Globus pallidus (tissue), 1 donor: Measurements from ENCODE around the gene LUZP4.
"Not testable (repeated sequence)": the region's sequence is repeated elsewhere in the genome, so short reads cannot be mapped to it uniquely, and the experiment has no call there.

ENCODE experiments used
- DNase-seq: peaks from one replicate; pipeline ENCODE4 v3.0.0-alpha.2; 2015; ENCODE audit warnings: low spot score

LUZP4 gene

GRCh38 chrX:115289465-115289864 is at the start of gene LUZP4:
Gene LUZP4, plus strand, starts transcription at chrX:115289715. Its CDS starts 45 bp downstream, at chrX:115289760.
- DNase-seq = no peak

GRCh38 chrX:115251458-115252233 is 37.9 kb upstream of the LUZP4 start:
- DNase-seq = no peak

GRCh38 chrX:115255003-115255402 is 34.5 kb upstream of the LUZP4 start:
- DNase-seq = no peak

- no peak for DNase-seq
Observed at GRCh38 chrX:115257711-115258110, 31.8 kb upstream of the LUZP4 start.

DNA sequence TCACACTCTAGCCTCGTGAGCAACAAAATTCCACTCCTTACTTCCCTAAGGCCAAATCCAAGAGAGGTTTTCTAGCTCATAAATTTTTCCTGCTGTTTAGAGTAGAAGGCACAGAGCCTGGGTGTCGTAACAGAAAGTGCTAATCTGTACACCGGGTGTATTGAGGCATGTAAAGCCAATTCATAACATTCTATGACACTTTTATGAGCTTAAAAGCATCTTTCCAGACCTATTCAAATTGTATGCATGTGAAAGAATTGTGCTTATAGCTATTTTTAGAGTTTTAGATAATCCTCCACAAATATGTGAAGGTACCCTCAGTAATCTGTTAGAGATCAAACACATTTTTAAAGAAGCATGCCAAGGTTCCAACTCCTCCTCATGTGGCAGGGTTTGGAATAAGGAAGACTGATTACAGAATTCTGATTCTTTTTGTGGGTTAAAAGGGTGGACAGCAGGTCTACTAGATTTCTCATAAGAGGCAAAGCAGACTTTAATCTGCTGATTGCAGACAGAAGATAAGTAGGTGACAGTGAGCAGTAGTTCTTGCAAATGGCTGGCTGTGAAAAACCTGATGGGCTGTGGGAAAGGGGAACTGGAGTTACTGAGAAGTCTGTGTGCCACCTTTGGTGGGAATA is 30.2 kb upstream of the LUZP4 start:
- DNase-seq = no peak

DNA sequence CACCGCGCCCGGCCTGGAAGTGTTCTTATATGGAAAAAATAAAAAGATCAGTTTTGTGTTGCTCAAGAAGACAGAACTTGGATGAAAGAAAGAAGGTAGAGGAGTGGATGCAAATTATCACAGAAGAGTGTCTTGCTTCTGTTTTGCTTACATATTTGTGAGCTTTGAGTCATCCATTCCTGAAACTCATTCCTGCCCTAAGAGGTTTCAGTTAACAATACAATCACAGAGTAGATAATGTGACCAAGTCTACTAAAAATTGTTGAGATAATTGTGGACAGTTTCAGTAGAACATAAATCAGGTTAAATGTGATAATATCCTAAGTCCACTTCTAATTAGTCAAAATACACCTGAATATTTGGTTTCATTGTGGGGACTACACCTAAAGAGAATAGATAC is 29.2 kb upstream of the LUZP4 start:
- DNase-seq = no peak

DNA sequence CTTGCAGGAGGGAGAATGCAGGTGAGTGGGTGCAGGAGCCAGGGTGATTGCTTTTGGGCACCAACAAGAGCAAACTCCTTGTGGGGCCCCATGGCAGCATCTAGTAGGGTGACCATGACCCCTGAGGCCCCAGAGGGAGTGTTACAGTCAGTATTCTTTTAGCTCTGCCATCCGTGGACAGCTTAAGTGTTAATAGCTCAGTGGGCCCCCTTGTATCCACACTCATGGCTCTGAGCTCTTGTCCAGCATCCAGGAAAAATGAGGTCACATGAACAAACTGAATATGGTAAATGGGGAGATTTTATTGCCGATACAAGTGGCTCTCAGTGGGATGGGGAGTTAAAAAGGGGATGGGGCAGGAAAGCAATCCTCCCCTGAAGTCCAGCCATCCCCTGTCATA is 28.4 kb upstream of the LUZP4 start:
- DNase-seq = no peak

GRCh38 chrX:115264009-115264408 is 25.5 kb upstream of the LUZP4 start:
- no peak for DNase-seq

DNA sequence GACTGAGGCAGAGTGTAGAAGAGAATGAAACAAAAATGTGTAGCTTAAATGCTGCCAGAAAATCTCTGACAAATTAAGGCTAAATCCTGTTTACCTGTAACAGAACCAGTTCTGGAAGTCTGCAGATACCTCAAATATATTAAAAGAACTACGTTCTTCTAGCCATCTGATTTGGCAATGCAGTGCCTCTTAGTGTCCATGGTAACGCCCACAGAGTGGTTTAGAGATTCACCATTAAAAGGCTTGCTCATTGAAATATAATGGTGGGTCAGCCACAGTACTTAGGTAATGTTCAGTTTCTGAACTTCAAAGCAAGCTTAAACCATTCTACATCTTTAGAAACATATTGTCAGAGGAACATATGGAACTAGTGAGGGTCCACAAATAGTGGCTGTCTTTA is 23.2 kb upstream of the LUZP4 start:
- no peak for DNase-seq

DNA sequence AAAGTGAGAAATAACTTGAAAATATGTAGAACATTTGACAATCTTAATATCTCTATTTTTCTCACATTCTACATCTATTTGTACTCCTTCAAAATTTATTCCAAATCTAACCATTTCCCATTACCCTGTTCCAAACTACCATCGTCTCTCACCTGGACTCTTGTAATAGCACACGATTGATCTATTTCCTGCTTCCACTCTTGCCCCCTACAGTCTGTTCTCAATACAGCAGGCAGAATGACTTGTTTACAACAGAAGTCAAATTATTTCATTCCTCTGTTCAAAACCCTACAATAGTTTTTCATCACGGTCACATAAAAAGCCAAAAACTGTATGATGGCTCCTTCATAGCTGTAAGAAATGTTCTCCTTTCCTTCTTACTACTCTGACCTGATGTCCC is 21.1 kb upstream of the LUZP4 start:
- no peak for DNase-seq

DNA sequence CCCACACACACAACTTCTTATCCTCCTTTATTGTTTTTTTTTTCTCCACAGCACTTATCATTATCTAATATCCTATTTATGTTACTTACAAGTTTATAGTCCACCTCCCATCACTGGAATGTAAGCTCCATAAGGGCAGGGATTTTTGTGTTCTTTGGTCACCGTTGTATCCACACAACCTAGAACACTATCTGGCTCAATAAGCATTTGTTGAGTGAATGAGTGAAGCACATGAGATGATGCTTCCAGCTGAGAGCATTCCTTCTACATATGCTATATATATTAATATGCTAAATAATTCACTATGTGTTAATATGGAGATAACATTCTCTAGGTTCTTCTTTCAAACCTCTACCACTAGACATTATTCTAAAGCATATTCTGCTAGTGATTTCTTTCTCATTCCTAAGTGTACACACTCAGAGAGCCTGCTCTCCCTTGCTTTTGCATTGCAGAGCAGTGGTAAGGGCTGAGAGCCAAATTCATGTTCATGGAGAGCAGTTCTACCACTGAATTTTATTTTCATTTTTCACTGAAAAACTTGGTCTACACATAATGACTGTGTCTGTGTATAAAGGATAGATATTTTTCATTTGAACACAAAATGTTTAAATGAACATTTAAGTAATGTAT is 20.3 kb upstream of the LUZP4 start:
- DNase-seq = no peak

GRCh38 chrX:115284877-115285276 is 4.6 kb upstream of the LUZP4 start:
- DNase-seq = no peak

DNA sequence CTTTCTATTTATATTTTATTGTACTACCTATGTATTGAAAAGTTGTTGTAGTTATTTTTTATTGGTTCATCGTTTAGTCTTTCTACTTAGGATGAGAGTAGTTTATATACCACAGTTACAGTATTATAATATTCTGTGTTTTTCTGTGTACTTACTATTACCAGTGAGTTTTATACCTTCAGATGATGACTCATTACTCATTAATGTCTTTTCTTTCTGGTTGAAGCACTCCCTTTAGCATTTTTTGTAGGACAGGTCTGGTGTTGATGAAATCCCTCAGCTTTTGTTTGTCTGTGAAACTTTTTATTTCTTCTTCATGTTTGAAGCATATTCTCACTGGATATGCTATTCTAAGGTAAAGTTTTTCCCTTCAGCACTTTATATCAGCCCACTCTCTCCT is 7.7 kb downstream of the LUZP4 start:
- DNase-seq = no peak

- no peak for DNase-seq
Observed at GRCh38 chrX:115311139-115311538, 21.6 kb downstream of the LUZP4 start.

GRCh38 chrX:115311601-115312001 is 22.1 kb downstream of the LUZP4 start:
- DNase-seq = peak; percentile 52

DNA sequence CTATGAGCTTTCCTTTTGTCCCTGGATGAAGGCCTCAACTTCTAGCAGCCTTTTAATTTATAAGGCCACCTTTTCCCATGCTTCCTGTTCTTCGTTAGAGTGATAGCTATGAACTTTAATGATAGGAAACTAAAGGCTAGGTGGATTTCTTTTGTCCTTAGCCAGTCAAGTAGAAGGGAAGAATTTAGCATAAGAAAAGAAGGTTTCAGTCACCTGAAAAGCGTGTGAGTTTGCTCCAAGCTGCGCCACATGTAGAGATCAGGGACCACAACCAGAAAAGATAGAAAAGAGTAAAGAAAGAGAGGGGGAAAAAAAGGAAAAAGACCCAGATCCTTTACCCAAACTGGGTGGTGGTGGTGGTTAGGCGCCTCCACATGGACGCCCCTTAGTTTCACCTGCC is 28.6 kb downstream of the LUZP4 start:
- DNase-seq = no peak

- no peak for DNase-seq
Observed at GRCh38 chrX:115322375-115322774, 32.9 kb downstream of the LUZP4 start.

DNA sequence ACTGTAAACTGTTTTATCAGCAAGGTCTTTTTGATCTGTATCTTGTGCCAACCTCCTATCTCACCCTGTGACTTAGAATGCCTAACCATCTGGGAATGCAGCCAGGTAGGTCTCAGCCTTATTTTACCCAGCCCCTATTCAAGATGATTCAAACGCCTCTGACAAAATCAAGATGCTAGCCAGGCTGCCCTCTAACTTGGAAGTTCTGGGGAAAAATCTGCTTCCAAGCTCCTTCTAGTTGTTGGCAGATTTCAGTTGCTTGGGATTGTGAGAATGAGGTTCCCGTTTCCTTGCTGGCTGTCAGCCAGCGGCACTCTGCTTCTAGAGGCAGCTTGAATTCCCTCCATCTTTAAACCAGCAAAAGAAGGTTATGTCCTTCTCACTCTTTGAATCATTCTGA is 34.7 kb downstream of the LUZP4 start:
- no peak for DNase-seq

- not testable (repeated sequence) for DNase-seq
Observed at GRCh38 chrX:115329282-115329681, 39.8 kb downstream of the LUZP4 start.

- DNase-seq = peak; percentile 48
Observed at GRCh38 chrX:115330498-115331168, 41.1 kb downstream of the LUZP4 start.

GRCh38 chrX:115332832-115333231 is 43.3 kb downstream of the LUZP4 start:
- no peak for DNase-seq

GRCh38 chrX:115333446-115333845 is 43.9 kb downstream of the LUZP4 start:
- no peak for DNase-seq
